K562 (cell line): Measurements from ENCODE around the gene RORC.

ENCODE experiments used
- CHD4 ChIP-seq: fragments of 200-600 bp; sonication (generic); IDR thresholded peaks from 3 replicates; pipeline ENCODE4 v1.6.1; 2012; ENCODE audit warnings: low read depth, mild to moderate bottlenecking, mixed read lengths, low read length, inconsistent platforms; ENCODE audit not compliant: insufficient read depth, insufficient replicate concordance, poor library complexity, severe bottlenecking
- EWSR1 ChIP-seq: fragments of 450-650 bp; IDR thresholded peaks from 2 replicates; pipeline ENCODE4 v1.6.1; 2018; ENCODE audit warnings: borderline replicate concordance, mild to moderate bottlenecking, low read depth, moderate library complexity; ENCODE audit not compliant: partially characterized antibody
- NCOA1 ChIP-seq: fragments of 450-650 bp; IDR thresholded peaks from 2 replicates; pipeline ENCODE4 v1.6.1; 2016; ENCODE audit warnings: low read depth
- POLR2A ChIP-seq: fragments of 450-650 bp; conservative IDR thresholded peaks from 2 replicates; pipeline ENCODE4 v1.6.1; 2016
- POLR2H ChIP-seq: IDR thresholded peaks from 2 replicates; pipeline ENCODE4 v1.6.1; 2016; ENCODE audit warnings: missing genetic modification characterization, low read depth, mild to moderate bottlenecking, control low read depth, missing compliant biosample characterization, moderate library complexity
- PPARD ChIP-seq: fragments of 250-450 bp; sonication (Bioruptor Pico); IDR thresholded peaks from 2 replicates; pipeline ENCODE4 v1.8.0; 2022; ENCODE audit warnings: inconsistent platforms, mild to moderate bottlenecking, moderate library complexity
- XRCC3 ChIP-seq: fragments of 450-650 bp; IDR thresholded peaks from 2 replicates; pipeline ENCODE4 v1.6.1; 2017; ENCODE audit warnings: mild to moderate bottlenecking, moderate library complexity
- ZFX ChIP-seq: sonication (generic); formaldehyde crosslinking; IDR thresholded peaks from 2 replicates; pipeline ENCODE4 v1.8.0; 2022; ENCODE audit warnings: mild to moderate bottlenecking, missing genetic modification reagents, moderate library complexity
- ZKSCAN3 ChIP-seq: fragments of 250-450 bp; sonication (Bioruptor Pico); IDR thresholded peaks from 2 replicates; pipeline ENCODE4 v1.4.0; 2020

- TF ChIP-seq POLR2A (no peak), CHD4 (no peak), ZKSCAN3 (CRISPR knock-in tag) (no peak), EWSR1 (no peak), PPARD (CRISPR knock-in tag) (no peak), NCOA1 (no peak), XRCC3 (no peak), POLR2H (tag) (no peak), ZFX (no peak)
Observed at GRCh38 chr1:151777317-151777716, 54.3 kb downstream of the RORC start.
